22Rv1 (cell line): ENCODE data around the gene ELF3.

Experiments
- ZFX ChIP-seq: fragments of 450-650 bp; IDR thresholded peaks from 2 replicates; pipeline ENCODE4 v1.6.1; 2017; ENCODE audit warnings: antibody characterized with exemption, borderline replicate concordance
- TF ChIP-seq, protein P1 (sequence below): fragments of 450-650 bp; IDR thresholded peaks from 2 replicates; pipeline ENCODE4 v1.5.1; 2017; ENCODE audit warnings: mild to moderate bottlenecking

DNA sequence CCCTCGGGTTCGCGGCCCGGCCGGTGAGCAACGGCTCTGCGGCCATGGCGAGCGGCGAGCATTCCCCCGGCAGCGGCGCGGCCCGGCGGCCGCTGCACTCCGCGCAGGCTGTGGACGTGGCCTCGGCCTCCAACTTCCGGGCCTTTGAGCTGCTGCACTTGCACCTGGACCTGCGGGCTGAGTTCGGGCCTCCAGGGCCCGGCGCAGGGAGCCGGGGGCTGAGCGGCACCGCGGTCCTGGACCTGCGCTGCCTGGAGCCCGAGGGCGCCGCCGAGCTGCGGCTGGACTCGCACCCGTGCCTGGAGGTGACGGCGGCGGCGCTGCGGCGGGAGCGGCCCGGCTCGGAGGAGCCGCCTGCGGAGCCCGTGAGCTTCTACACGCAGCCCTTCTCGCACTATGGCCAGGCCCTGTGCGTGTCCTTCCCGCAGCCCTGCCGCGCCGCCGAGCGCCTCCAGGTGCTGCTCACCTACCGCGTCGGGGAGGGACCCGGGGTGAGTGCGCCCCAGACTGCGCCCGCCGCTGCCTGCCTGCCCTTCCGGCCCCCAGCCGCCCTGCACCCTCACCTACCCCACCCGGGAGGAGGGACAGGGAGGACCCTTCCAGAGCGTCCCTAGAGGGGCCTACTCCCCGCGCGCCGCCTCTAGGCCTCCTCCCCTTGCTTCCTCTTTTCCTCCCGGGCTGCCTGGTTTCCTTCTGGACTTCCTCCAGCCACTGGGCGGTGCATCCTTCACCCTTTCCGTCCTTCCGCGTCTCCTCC lies 27.6 kb upstream of the ELF3 start, which contains the start of gene RNPEP:
- TF ChIP-seq, protein P1, sequence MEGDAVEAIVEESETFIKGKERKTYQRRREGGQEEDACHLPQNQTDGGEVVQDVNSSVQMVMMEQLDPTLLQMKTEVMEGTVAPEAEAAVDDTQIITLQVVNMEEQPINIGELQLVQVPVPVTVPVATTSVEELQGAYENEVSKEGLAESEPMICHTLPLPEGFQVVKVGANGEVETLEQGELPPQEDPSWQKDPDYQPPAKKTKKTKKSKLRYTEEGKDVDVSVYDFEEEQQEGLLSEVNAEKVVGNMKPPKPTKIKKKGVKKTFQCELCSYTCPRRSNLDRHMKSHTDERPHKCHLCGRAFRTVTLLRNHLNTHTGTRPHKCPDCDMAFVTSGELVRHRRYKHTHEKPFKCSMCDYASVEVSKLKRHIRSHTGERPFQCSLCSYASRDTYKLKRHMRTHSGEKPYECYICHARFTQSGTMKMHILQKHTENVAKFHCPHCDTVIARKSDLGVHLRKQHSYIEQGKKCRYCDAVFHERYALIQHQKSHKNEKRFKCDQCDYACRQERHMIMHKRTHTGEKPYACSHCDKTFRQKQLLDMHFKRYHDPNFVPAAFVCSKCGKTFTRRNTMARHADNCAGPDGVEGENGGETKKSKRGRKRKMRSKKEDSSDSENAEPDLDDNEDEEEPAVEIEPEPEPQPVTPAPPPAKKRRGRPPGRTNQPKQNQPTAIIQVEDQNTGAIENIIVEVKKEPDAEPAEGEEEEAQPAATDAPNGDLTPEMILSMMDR, result peak; percentile 47
- TF ChIP-seq ZFX, result no peak
